LHCN-M2 (cell line): Measurements from ENCODE around the gene NFATC1. TPM values are rescaled to one million over a fixed set of nuclear protein-coding genes. Genes with fewer than 3 reads are reported as not detected.

ENCODE experiments used
- DNase-seq: peaks from one replicate; pipeline ENCODE4 v3.0.0-alpha.2; 2012; ENCODE audit warnings: low read depth
- total RNA-seq: library from RNA; depleted of rRNA; stranded (reverse); fragments of >200 nt; gene quantifications from 2 replicates; pipeline ENCODE4 v1.2.3, GENCODE V29; 2014

NFATC1 gene
- total RNA-seq, 1 experiment from 2014 or later: 4.5 TPM

GRCh38 chr18:79532313-79533007, 136.7 kb downstream of the NFATC1 start:
- no peak for DNase-seq

- peak; percentile 6 for DNase-seq
These were observed 137.4 kb downstream of the NFATC1 start for GRCh38 chr18:79533146-79533545.

- DNase-seq: no peak
These were observed 137.9 kb downstream of the NFATC1 start for GRCh38 chr18:79533591-79533990.

- no peak for DNase-seq
These were observed 138.6 kb downstream of the NFATC1 start for GRCh38 chr18:79534356-79534755.

GRCh38 chr18:79537758-79538157, 142.0 kb downstream of the NFATC1 start:
- DNase-seq: no peak

- no peak for DNase-seq
These were observed 142.9 kb downstream of the NFATC1 start for GRCh38 chr18:79538635-79539034.

GRCh38 chr18:79540161-79540903, 144.6 kb downstream of the NFATC1 start:
- no peak for DNase-seq

- no peak for DNase-seq
These were observed 145.2 kb downstream of the NFATC1 start for GRCh38 chr18:79540904-79541282.

GRCh38 chr18:79542213-79542612, 146.5 kb downstream of the NFATC1 start:
- DNase-seq: no peak

- no peak for DNase-seq
These were observed 147.4 kb downstream of the NFATC1 start for GRCh38 chr18:79542876-79543750.

- DNase-seq: no peak
These were observed 148.2 kb downstream of the NFATC1 start for GRCh38 chr18:79543861-79544385.

GRCh38 chr18:79544386-79544963, 148.7 kb downstream of the NFATC1 start:
- DNase-seq: no peak

GRCh38 chr18:79545255-79545654, 149.5 kb downstream of the NFATC1 start:
- DNase-seq: no peak

GRCh38 chr18:79545736-79546171, 150.0 kb downstream of the NFATC1 start:
- DNase-seq: no peak

- no peak for DNase-seq
These were observed 151.1 kb downstream of the NFATC1 start for GRCh38 chr18:79546781-79547272.

- DNase-seq: no peak
These were observed 151.8 kb downstream of the NFATC1 start for GRCh38 chr18:79547413-79548076.

- no peak for DNase-seq
These were observed 152.3 kb downstream of the NFATC1 start for GRCh38 chr18:79548077-79548450.

- no peak for DNase-seq
These were observed 152.9 kb downstream of the NFATC1 start for GRCh38 chr18:79548621-79548985.

GRCh38 chr18:79548986-79549637, 153.4 kb downstream of the NFATC1 start:
- no peak for DNase-seq

- DNase-seq: no peak
These were observed 153.9 kb downstream of the NFATC1 start for GRCh38 chr18:79549638-79550000.
